Activated B cell treated with CpG ODN at 0.5 μM for 24 hours (primary cell): ENCODE data around the gene MCOLN1. TPM values are rescaled to one million over a fixed set of nuclear protein-coding genes. Genes with fewer than 3 reads are reported as not detected.

Experiments
- ATAC-seq: fragments of 200-7000 bp; cut with Tn5 transposase; one replicate; pipeline ENCODE4 v1.10.0; 2021; ENCODE audit warnings: low read depth, mild to moderate bottlenecking, moderate library complexity
- CTCF ChIA-PET: fragments of 350-600 bp; sonication (Branson Sonifier 250); formaldehyde crosslinking; loops from one replicate; lab custom pipeline; 2021; ENCODE audit warnings: antibody characterized with exemption; lab: Charles Lee
- POLR2A ChIA-PET: fragments of 350-600 bp; sonication (Branson Sonifier 250); formaldehyde crosslinking; loops from one replicate; lab custom pipeline; 2021; ENCODE audit warnings: antibody characterized with exemption; lab: Charles Lee
- DNase-seq: peaks from one replicate; pipeline ENCODE4 v3.0.0; 2022
- H3K27ac Mint-ChIP-seq: one replicate; pipeline ENCODE4 v1.8.0; 2020; ENCODE audit warnings: mixed read lengths
- H3K27me3 Mint-ChIP-seq: one replicate; pipeline ENCODE4 v1.8.0; 2021; ENCODE audit warnings: mixed read lengths
- H3K36me3 Mint-ChIP-seq: one replicate; pipeline ENCODE4 v1.8.0; 2021; ENCODE audit warnings: low read depth, mixed read lengths
- H3K4me1 Mint-ChIP-seq: one replicate; pipeline ENCODE4 v1.8.0; 2021; ENCODE audit warnings: mixed read lengths
- H3K4me3 Mint-ChIP-seq: one replicate; pipeline ENCODE4 v1.8.0; 2020; ENCODE audit warnings: mild to moderate bottlenecking, mixed read lengths
- H3K9me3 Mint-ChIP-seq: one replicate; pipeline ENCODE4 v1.8.0; 2020; ENCODE audit warnings: mixed read lengths
- intact Hi-C: fragments of 100-400 bp; cut with micrococcal nuclease; formaldehyde crosslinking; loops from one replicate; pipeline ENCODE4 v1.15.1; 2024
- total RNA-seq: library from RNA; stranded (reverse); gene quantifications from 2 replicates; pipeline ENCODE4 v1.2.3, GENCODE V29; 2022
- TF ChIP-seq, protein P1 (sequence below): fragments of 200-600 bp; IDR thresholded peaks from one replicate; pipeline ENCODE4 v1.8.0; 2022; ENCODE audit warnings: antibody characterized with exemption, mild to moderate bottlenecking

Gene MCOLN1
- total RNA-seq, 1 donor from 2014 or later = 13.7 TPM

DNA sequence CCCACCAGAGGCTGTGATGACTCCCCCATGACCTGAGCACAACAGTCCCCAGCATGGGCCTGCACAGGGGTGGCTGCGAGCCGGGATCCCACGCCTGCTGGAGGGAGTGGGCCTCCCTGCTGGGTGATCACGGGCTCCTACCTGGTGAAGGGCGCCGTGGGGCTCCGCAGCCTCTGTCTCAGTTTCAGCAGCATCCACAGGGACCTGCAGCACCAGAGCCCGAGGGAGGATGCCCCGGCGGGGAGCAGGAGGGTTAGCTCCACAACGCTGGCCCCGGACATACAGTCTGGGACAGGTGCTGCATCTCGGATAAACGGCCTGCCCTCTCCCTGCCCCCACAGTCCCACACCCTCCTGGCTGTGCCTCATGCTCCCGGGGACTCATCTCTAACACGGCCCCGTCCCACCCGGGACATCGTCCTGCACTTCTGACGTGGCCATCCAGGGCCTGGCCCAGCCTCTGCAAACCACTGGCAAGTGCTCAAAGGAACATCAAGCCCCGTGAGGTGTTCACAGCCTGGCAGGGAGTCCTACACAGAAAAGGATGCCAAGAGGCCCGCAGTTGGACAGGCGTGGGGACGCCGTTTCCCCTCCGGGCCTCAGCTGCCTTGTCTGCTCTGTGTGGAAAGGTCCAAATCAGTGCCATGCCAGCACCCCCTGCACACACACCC, 44.1 kb upstream of the MCOLN1 start:
- Mint-ChIP-seq H3K9me3 (no peaks in the 10 kb centered on the region), H3K36me3 (peaks cover 1% of the 10 kb centered on the region), H3K27ac (peak overlapping the region; percentile 50), H3K4me1 (peaks cover 11% of the 10 kb centered on the region), H3K27me3 (no peaks in the 10 kb centered on the region), H3K4me3 (no peak overlapping the region)
- intact Hi-C loops = no loop called here
- ChIA-PET CTCF (no interaction called here), POLR2A (no interaction called here)
- TF ChIP-seq, protein P1, sequence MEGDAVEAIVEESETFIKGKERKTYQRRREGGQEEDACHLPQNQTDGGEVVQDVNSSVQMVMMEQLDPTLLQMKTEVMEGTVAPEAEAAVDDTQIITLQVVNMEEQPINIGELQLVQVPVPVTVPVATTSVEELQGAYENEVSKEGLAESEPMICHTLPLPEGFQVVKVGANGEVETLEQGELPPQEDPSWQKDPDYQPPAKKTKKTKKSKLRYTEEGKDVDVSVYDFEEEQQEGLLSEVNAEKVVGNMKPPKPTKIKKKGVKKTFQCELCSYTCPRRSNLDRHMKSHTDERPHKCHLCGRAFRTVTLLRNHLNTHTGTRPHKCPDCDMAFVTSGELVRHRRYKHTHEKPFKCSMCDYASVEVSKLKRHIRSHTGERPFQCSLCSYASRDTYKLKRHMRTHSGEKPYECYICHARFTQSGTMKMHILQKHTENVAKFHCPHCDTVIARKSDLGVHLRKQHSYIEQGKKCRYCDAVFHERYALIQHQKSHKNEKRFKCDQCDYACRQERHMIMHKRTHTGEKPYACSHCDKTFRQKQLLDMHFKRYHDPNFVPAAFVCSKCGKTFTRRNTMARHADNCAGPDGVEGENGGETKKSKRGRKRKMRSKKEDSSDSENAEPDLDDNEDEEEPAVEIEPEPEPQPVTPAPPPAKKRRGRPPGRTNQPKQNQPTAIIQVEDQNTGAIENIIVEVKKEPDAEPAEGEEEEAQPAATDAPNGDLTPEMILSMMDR = no peak
- no peak for ATAC-seq
- DNase-seq = no peak

DNA sequence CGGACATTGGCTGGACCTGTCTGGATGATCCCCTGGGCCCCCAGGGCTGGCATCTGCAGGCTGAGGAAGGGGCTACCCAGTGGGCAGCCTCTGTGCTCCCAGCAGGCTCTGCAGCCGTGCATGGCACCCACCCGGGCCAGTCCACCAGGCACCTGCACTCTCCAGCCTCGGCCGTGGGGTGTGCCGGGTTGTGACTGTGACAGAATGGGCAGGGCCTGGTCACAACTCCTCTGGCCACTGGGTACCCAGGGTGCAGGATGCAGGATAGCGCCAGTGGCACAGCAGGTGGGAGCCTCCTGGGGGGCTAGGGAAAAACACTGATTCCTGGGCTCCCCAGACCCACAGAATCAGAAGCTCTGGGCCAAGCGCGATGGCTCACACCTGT, 43.6 kb upstream of the MCOLN1 start:
- no peaks in the 10 kb centered on the region for H3K27me3 Mint-ChIP-seq
- TF ChIP-seq, protein P1 = no peak
- H3K4me3 Mint-ChIP-seq = no peak overlapping the region
- H3K27ac Mint-ChIP-seq = no peak overlapping the region
- DNase-seq = no peak
- ATAC-seq = no peak
- H3K9me3 Mint-ChIP-seq = no peaks in the 10 kb centered on the region
- intact Hi-C loops = no loop called here
- H3K4me1 Mint-ChIP-seq = peaks cover 11% of the 10 kb centered on the region
- POLR2A ChIA-PET = no interaction called here
- CTCF ChIA-PET = no interaction called here
- no peaks in the 10 kb centered on the region for H3K36me3 Mint-ChIP-seq

DNA sequence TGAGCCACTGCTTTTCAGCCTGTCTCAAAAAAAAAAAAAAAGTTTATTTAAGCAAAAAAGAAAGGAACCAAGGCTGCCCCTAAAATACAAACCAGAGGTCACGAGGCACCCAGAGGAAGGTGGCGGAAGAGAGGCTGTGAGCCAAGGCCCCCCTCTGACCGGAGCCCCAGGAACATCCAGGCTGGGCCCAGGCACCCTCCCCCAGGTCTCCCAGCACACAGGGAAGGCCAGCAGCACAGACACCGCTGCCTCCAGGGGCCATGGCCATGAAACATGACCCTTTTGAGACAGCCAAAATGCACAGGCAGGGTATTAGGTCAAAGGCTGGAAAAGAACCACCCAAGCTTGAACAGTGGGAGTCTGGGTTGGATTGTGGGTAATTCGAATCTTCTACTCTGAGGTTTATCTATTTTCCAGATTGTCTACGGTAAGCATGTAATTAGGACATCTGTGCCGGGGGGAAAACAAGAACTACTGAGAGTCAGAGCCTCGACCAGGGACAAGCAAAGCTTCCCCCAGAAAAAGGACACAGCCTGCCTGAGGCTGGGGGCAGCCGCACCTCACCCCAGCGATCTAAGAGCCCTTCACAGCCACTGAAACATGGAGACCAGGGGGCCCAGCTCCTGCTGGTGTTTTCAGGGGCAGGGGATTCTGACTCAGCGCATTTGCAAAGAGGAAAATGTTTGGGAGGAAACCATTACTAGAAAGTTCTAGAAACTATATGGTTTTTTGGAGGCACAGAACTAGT, 42.0 kb upstream of the MCOLN1 start:
- H3K4me3 Mint-ChIP-seq = no peak overlapping the region

DNA sequence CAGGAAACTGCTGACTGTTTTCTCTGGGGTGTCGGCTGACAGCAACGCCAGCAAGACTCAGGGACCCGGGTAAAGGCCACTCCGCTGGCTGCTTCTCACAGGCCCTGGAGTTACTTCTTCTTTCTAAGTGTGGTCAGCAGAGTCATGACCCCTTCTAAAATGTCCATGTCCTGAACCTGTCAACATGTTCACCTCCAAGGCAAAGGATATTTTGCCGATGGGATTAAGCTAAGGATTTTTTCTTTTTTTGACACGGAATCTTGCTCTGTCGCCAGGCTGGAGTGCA, 41.5 kb upstream of the MCOLN1 start:
- ChIA-PET POLR2A (no interaction called here), CTCF (no interaction called here)
- no peak for DNase-seq
- Mint-ChIP-seq H3K9me3 (no peaks in the 10 kb centered on the region), H3K27ac (no peak overlapping the region), H3K27me3 (no peaks in the 10 kb centered on the region), H3K4me3 (no peak overlapping the region), H3K4me1 (peaks cover 8% of the 10 kb centered on the region), H3K36me3 (no peaks in the 10 kb centered on the region)
- TF ChIP-seq, protein P1 = no peak
- intact Hi-C loops = loop anchor here (10.0 kb wide), 1 partner anchor 86 kb away; no protein-coding TSS in a partner anchor
- no peak for ATAC-seq

More for the DNA sequence above, 42.0 kb upstream of the MCOLN1 start:
- Mint-ChIP-seq H3K36me3 (no peaks in the 10 kb centered on the region), H3K27ac (no peak overlapping the region), H3K9me3 (no peaks in the 10 kb centered on the region), H3K27me3 (no peaks in the 10 kb centered on the region), H3K4me1 (peaks cover 8% of the 10 kb centered on the region)
- intact Hi-C loops = loop anchor here (10.0 kb wide), 1 partner anchor 86 kb away; no protein-coding TSS in a partner anchor
- ChIA-PET POLR2A (no interaction called here), CTCF (no interaction called here)
- DNase-seq (no peak), ATAC-seq (no peak)
- TF ChIP-seq, protein P1 = no peak
